Aorta (tissue), 5 donors: ENCODE results near the gene IL25. TPM values are rescaled to one million over a fixed set of nuclear protein-coding genes. Genes with fewer than 3 reads are reported as not detected.

Experiments used
- ATAC-seq: fragments of 200-7000 bp; cut with Tn5 transposase; one replicate; pipeline ENCODE4 v1.9.1; 2022; ENCODE audit warnings: moderate library complexity; ENCODE audit not compliant: low FRiP score
- DNase-seq, 2 donors: peaks; one replicate each; pipeline ENCODE4 v3.0.0-alpha.2; 2020
- H3K27ac ChIP-seq, 2 donors: one replicate each; pipeline ENCODE4 v1.5.1; 2013; ENCODE audit warnings: low read length in 2 of 2, mild to moderate bottlenecking in 2 of 2, moderate library complexity in 2 of 2, control low read depth in 1 of 2, inconsistent platforms in 1 of 2, low read depth in 1 of 2
- H3K27me3 ChIP-seq, 2 donors: one replicate each; pipeline ENCODE4 v1.6.1; 2013; ENCODE audit warnings: control low read depth in 1 of 2, low read length in 1 of 2, mild to moderate bottlenecking in 1 of 2, moderate library complexity in 1 of 2; ENCODE audit not compliant: insufficient read depth in 2 of 2, control insufficient read depth in 1 of 2
- H3K36me3 ChIP-seq, 2 donors: one replicate each; pipeline ENCODE4 v1.6.1; 2013; ENCODE audit warnings: control low read depth in 1 of 2, low read length in 1 of 2, mild to moderate bottlenecking in 1 of 2; ENCODE audit not compliant: insufficient read depth in 2 of 2, control insufficient read depth in 1 of 2
- H3K4me1 ChIP-seq, 2 donors: one replicate each; pipeline ENCODE4 v1.6.1; 2013; ENCODE audit warnings: low read length in 2 of 2, control low read depth in 1 of 2, mild to moderate bottlenecking in 1 of 2, moderate library complexity in 1 of 2; ENCODE audit not compliant: insufficient read depth in 2 of 2, control insufficient read depth in 1 of 2
- H3K4me3 ChIP-seq, 2 donors: one replicate each; pipeline ENCODE4 v1.5.1; 2013; ENCODE audit warnings: low read length in 2 of 2, control low read depth in 1 of 2, mild to moderate bottlenecking in 1 of 2
- H3K9me3 ChIP-seq: one replicate; pipeline ENCODE4 v1.6.1; 2013; ENCODE audit warnings: mild to moderate bottlenecking, low read length; ENCODE audit not compliant: control insufficient read depth
- WGBS, 2 donors: extraction: QIAGEN DNeasy Blood & Tissue Kit; methylation state at CpG; one replicate each; pipeline ENCODE4 v1.1.7; 2013; 5-methylcytosine and 5-hydroxymethylcytosine counted together
- intact Hi-C, 2 donors: fragments of 100-400 bp; cut with DNase I; formaldehyde crosslinking; loops; one replicate each; pipeline versions ENCODE4 v1.14.2 to v1.15.0; 2022
- polyA plus RNA-seq, 2 donors: library from polyadenylated mRNA; stranded (reverse); fragments of 200-250 nt; gene quantifications; one replicate each; pipeline ENCODE4 v1.2.3, GENCODE V29; 2013
- total RNA-seq, 2 donors: library from RNA; stranded (reverse); fragmentation: NEBNext Ultra II Directional; extraction: Animal tissue kit (Norgen Biotek cat#: 25700); gene quantifications; one replicate each; pipeline ENCODE4 v1.2.1, GENCODE V29; 2021
- donor health status: healthy with polysubstance abuse.
- donor health status: Bipolar disorder and iron deficiency.
- donor health status: DM: no; HTN: no; CAD: no.
- donor health status: DM: no; HTN: no; CAD: no.
- donor health status: DM: yes; HTN: yes; CAD: no.

The IL25 gene
- total and polyA plus RNA-seq, 4 donors: not detected

DNA sequence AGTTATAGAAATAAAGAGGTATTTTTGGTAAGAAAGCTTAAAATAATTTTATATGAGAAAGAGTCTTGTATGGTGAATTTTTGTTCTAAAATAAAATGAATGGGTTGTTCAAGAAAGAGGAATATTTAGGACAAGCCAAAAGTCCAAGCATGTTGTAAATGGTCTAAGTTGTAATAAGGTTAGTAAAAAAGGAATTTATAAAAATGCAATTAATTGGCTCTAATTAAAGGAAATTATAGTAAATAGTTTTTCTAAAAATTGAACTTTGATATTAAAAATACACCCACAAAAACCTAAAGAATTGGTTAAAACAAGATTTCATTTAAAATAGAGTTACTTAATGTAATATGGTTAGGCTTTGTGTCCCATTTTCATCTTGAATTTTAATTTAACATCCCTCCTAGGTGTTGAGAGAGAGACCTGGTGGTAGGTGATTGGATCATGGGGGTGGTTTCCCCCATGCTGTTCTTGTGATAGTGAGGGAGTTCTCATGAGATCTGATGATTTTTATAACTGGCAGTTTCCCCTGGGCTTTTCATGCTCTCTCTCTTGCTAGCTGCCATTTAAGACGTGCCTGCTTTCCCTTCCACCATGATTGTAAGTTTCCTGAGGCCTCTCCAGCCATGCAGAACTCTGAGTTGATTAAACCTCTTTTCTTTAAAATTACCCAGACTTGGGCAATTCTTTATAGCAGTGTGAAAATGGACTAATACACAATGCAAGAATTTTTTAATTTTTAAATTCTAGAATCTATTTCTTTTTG, 32.9 kb upstream of the IL25 start:
- intact Hi-C loops: no loop called here
- Histone ChIP-seq H3K9me3 (no peaks in the 10 kb centered on the region), H3K4me3 (no peak overlapping the region), H3K27me3 (no peaks in the 10 kb centered on the region), H3K36me3 (no peaks in the 10 kb centered on the region), H3K4me1 (no peaks in the 10 kb centered on the region), H3K27ac (no peak overlapping the region)
- ATAC-seq (no peak), DNase-seq (no peak)
- 88 to 91% methylated on average over 1 of the region's 1 CpG for WGBS, 2 donors

DNA sequence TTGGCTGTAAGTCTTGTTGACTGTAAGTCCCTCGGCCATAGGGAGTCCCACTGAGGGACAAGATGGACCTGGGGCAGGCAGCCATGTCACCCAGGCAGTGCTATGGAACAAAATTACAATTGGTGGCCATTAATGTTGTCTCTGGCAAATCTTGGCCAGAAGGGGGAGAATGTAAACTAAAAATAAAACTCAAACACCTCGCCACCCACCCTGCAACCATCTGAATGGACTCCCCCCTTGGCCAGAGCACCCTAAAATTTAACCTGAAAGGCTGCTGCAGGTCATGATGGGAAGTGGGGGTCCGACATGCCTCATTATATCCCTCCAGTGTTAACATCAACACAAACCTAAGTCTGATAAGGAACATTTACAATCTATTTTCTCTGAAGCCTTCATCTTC, 28.1 kb upstream of the IL25 start:
- no peak for ATAC-seq

DNA sequence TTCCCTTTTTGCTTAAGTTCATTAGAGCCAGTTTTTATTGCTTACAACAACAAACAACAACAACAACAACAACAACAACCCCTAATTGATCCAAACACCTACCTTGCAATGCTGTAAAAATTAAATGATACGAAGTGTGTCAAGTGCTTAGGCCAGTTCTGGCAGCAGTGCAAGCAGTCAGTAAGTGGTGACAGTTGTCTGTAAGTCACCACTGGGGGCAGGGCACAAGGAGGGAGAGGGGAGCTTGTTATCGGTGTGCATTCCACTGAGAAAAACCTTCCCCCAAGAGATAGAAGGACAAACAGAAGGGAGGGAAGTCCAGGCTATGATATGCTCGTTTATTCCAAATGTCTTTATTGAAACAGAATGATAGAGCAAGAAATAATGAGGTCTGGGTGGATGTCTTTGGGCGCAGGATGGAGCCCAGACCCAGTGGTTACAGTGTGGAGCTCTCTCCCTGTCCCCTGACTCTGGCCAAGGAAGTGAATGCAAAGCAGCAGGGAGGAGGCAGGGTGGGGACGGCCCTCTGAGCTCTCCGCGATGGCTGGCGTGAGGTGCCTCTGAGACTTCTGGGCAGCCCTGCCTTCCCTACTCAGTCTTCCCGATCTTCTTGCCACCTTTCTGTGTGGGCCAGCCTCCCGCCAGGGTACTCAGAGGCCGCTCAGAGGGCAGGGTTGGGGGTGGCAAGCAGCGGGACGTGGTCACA, 26.5 kb upstream of the IL25 start:
- Histone ChIP-seq H3K27me3 (no peaks in the 10 kb centered on the region), H3K36me3 (no peaks in the 10 kb centered on the region), H3K9me3 (no peaks in the 10 kb centered on the region), H3K4me1 (no peaks in the 10 kb centered on the region), H3K4me3 (no peak overlapping the region), H3K27ac (no peak overlapping the region)
- 78 to 80% methylated on average over 12 to 13 of the region's 13 CpGs for WGBS, 2 donors
- ATAC-seq: no peak
- intact Hi-C loops: no loop called here
- no peak for DNase-seq

More for the DNA sequence above, 28.1 kb upstream of the IL25 start:
- H3K4me3 ChIP-seq: no peak overlapping the region
- WGBS, 2 donors: 50 to 55% methylated on average over 3 of the region's 3 CpGs
- H3K9me3 ChIP-seq: no peaks in the 10 kb centered on the region
- no peaks in the 10 kb centered on the region for H3K4me1 ChIP-seq
- no peak overlapping the region for H3K27ac ChIP-seq
- intact Hi-C loops: no loop called here
- no peaks in the 10 kb centered on the region for H3K36me3 ChIP-seq
- no peaks in the 10 kb centered on the region for H3K27me3 ChIP-seq
- DNase-seq: no peak

DNA sequence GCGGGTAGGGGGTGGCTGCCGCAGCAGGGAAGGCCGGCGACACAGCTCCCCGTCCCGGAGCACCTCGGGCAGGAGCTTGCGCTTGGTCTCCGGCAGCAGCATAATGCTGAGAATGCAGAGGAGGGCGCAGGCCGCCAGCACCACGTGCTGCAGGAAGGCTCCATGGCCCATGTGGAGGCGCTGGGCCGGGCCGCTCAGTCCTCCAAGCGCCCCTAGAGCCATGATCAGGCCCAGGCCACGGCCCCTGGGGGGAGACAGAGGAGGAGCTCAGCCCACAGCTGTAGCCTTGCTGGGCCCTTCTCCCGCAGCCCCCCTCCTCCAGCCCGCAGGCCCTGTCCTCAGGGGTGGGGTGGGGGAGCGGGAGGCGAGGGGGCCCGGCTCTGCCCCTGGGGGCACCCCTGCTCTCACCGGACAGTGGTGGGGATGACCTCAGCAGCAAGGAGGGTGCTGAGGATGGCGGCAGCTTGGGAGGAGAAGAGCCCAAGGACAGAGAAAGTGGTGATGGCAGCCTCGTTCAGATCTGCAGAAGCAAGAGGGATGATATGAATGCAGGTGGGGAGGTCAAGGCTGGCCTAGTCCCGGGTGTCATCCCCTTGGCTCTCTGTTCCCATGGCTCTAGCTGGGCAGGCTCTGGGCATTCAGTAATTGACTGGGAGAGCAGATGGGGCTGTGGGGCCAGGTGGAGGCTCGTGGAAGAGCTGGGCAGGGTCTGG, 25.8 kb upstream of the IL25 start:
- Histone ChIP-seq H3K27me3 (no peaks in the 10 kb centered on the region), H3K4me1 (no peaks in the 10 kb centered on the region), H3K4me3 (no peak overlapping the region), H3K27ac (no peak overlapping the region), H3K36me3 (no peaks in the 10 kb centered on the region), H3K9me3 (no peaks in the 10 kb centered on the region)
- ATAC-seq (no peak), DNase-seq (no peak)
- WGBS, 2 donors: 83 to 84% methylated on average over 26 to 27 of the region's 27 CpGs
- intact Hi-C loops: no loop called here

DNA sequence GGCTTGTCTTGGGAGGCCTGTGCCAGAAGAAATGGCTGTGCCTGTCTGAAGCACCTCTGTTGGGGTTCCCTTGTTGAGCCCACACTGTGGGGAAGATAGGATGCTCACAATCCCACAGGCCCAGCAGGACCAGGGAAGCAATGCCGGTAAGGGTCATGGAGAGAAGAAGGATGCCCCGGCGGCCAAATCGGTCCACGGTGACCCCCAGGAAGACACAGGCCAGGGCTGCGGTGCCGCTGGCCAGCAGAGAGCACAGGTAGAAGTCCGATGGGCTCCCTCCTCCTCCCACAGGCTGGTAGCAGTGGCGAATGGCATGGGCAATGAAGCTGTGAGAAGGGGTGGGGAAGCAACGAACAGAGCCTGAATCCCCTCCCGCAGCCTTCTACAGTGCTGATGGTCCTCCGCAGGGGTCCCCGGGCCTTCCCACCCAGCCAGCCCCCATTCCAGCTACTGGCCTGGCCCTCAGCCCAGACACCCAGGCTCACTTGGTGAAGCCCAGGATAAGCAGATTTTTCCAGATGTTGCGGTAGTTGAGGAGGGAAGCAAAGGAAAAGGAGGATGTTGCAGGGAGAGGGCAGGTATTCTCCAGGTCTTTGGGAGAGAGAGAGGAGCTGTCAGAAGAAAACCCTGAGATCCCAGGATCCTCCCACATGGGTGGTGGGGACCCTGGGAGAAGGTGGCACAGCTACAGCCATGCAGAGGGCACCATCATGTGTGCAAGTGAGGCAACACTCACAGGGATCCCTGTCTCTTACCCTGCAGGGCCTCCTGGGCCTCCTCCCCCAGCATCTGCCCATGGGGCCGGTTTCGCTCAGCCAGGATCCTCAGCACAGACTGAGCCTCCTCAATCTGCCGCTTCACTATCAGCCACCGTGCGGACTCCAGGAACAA, 25.0 kb upstream of the IL25 start:
- intact Hi-C loops: no loop called here
- DNase-seq (no peak), ATAC-seq (no peak)
- Histone ChIP-seq H3K36me3 (no peaks in the 10 kb centered on the region), H3K27ac (no peak overlapping the region), H3K27me3 (no peaks in the 10 kb centered on the region), H3K4me3 (no peak overlapping the region), H3K9me3 (no peaks in the 10 kb centered on the region), H3K4me1 (no peaks in the 10 kb centered on the region)
- whole genome bisulfite sequencing, 2 donors: 91 to 93% methylated on average over 19 of the region's 19 CpGs

DNA sequence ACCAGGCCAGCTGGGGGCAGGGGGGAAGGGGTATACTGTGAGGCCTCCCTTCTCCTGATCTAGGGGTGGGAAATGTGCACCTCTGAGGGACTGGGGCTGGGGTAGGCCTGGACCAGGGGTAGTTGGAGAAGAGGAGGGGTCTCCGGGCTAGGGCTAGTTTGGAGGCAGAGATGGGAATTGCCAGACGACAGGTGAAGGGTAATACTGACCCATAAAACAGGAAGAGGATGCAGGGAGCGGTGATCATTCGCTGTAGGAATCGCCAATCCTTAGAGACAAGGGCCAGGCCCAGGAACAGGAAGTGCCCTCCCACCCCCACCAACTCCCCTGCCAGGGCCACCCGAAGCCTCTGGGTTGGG, 24.3 kb upstream of the IL25 start:
- Histone ChIP-seq H3K27ac (no peak overlapping the region), H3K4me3 (no peak overlapping the region), H3K27me3 (no peaks in the 10 kb centered on the region), H3K36me3 (no peaks in the 10 kb centered on the region), H3K9me3 (no peaks in the 10 kb centered on the region), H3K4me1 (no peaks in the 10 kb centered on the region)
- WGBS, 2 donors: 89 to 91% methylated on average over 6 of the region's 6 CpGs
- ATAC-seq (no peak), DNase-seq (no peak)
- intact Hi-C loops: no loop called here

DNA sequence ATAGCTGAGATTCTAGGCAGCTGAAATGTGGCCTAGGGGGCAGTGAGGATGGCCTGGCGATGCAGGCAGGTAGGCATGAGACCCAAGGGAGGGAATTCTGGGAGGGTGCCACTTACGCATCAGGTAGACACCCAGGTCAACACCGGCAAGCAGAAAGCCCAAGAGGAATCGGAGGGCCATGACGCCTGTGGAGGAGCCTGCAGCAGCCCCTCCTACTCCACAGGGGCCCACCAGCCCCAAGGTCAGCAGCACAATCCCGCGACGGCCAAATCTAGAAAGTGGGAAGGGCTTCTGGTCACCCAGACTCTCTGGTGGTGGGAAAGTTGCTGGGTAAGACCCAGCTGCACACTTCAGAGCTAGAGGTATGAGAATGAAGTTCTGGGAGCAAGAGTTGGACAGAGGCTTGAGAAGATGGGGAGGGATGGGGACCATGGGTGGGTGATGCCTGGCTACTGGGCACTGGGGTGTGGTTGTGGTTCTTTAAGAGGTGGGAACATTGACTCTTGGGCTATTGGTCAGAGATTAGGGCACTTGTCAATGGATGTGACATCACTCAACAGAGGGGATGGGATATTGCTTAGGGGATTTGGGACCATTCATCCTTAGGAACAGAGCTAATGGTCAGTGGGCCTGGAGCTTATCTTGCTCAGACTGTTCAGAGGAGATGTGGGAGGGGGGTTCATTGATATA, 23.3 kb upstream of the IL25 start:
- H3K4me1 ChIP-seq: no peaks in the 10 kb centered on the region
- H3K9me3 ChIP-seq: no peaks in the 10 kb centered on the region
- H3K27ac ChIP-seq: no peak overlapping the region
- 88 to 91% methylated on average over 8 of the region's 8 CpGs for WGBS, 2 donors
- DNase-seq (no peak), ATAC-seq (no peak)
- H3K36me3 ChIP-seq: no peaks in the 10 kb centered on the region
- no peaks in the 10 kb centered on the region for H3K27me3 ChIP-seq
- intact Hi-C loops: no loop called here
- H3K4me3 ChIP-seq: no peak overlapping the region
